Activated CD8-positive, alpha-beta T cell treated with anti-CD3 and anti-CD28 coated beads for 36 hours (primary cell): ENCODE measurements around the gene NPTN. TPM values are rescaled to one million over a fixed set of nuclear protein-coding genes. Genes with fewer than 3 reads are reported as not detected.
A peak's percentile ranks its signal among the peaks of the same experiment; 100 is the strongest.
"Not testable (repeated sequence)": the region's sequence is repeated elsewhere in the genome, so short reads cannot be mapped to it uniquely, and the experiment has no call there.

Source experiments
- ATAC-seq: fragments of 200-7000 bp; cut with Tn5 transposase; one replicate; pipeline ENCODE4 v1.10.0; 2021; ENCODE audit warnings: mild to moderate bottlenecking, moderate library complexity
- CTCF ChIA-PET: fragments of 350-600 bp; sonication (Branson Sonifier 250); formaldehyde crosslinking; loops from one replicate; lab custom pipeline; 2021; ENCODE audit warnings: antibody characterized with exemption; lab: Charles Lee
- POLR2A ChIA-PET: fragments of 350-600 bp; sonication (Branson Sonifier 250); formaldehyde crosslinking; loops from one replicate; lab custom pipeline; 2021; ENCODE audit warnings: antibody characterized with exemption; lab: Charles Lee
- DNase-seq: peaks from one replicate; pipeline ENCODE4 v3.0.0-alpha.2; 2020
- H3K27ac Mint-ChIP-seq: one replicate; pipeline ENCODE4 v1.8.0; 2021; ENCODE audit warnings: mild to moderate bottlenecking, mixed read lengths
- H3K27me3 Mint-ChIP-seq: one replicate; pipeline ENCODE4 v1.8.0; 2021; ENCODE audit warnings: mixed read lengths
- H3K36me3 Mint-ChIP-seq: one replicate; pipeline ENCODE4 v1.8.0; 2021; ENCODE audit warnings: low read depth, mixed read lengths
- H3K4me1 Mint-ChIP-seq: one replicate; pipeline ENCODE4 v1.8.0; 2021; ENCODE audit warnings: low read depth, mixed read lengths
- H3K4me3 Mint-ChIP-seq: one replicate; pipeline ENCODE4 v1.8.0; 2021; ENCODE audit warnings: mild to moderate bottlenecking, moderate library complexity, mixed read lengths
- H3K9me3 Mint-ChIP-seq: one replicate; pipeline ENCODE4 v1.8.0; 2021; ENCODE audit warnings: mixed read lengths
- intact Hi-C: fragments of 100-400 bp; cut with micrococcal nuclease; formaldehyde crosslinking; loops from one replicate; pipeline ENCODE4 v1.10.0; 2022
- total RNA-seq, 2 experiments: library from RNA; stranded (reverse); gene quantifications; one replicate each; pipeline ENCODE4 v1.2.3, GENCODE V29; 2021
- TF ChIP-seq, protein P1 (sequence below): fragments of 200-600 bp; IDR thresholded peaks from one replicate; pipeline ENCODE4 v1.8.0; 2022; ENCODE audit warnings: antibody characterized with exemption, mild to moderate bottlenecking

The NPTN gene
- total RNA-seq, 2 experiments from 2014 or later = 27.4 to 33.6 TPM

DNA sequence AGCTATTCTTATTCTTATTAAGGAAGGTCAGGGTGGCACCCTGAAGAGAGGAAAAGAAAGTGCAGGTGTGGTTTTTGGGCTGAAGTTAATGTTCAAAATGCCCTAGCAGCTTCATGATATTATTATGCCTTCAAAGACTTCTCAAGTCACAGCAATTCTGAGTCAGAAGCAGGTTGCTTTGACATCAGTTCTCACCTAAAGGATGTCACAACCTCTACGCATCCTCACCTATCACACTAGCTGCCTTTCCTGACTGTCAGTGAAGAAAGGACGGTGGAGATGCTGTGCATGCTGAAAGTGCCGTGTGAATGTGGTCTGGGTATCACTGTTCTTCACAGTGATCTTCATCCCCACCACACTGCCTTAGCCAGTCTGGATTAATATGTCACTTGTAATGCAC, 49.6 kb downstream of the NPTN start:
- no peak for ATAC-seq
- POLR2A ChIA-PET = interaction anchor here (0.7 kb wide), 1 partner anchor 12 kb away, joined by 3 read pairs; no protein-coding TSS in a partner anchor

DNA sequence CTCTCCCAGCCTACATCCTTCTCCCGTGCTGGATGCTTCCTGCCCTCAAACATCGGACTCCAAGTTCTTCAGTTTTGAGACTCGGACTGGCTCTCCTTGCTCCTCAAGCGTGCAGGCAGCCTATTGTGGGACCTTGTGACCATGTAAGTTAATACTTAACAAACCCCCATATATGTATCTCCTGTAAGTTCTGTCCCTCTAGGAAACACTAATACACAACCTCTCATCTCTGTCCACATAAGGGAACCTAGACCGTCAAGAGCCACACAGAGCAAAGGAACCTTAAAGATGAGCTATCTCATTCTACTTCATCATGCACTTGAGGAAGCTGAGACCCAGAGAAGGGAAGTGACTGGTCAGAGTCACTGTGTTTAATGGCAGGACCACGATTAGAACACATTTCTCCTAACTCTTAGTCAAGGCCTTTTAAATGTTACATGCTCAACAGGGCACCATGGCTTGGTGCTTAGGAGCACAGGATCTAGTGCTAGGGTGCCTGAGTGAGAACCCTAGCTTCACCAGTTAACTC, 50.3 kb downstream of the NPTN start:
- no peaks in the 10 kb centered on the region for H3K9me3 Mint-ChIP-seq
- no peaks in the 10 kb centered on the region for H3K27me3 Mint-ChIP-seq
- POLR2A ChIA-PET = interaction anchor here (0.7 kb wide), 1 partner anchor 12 kb away, joined by 3 read pairs; no protein-coding TSS in a partner anchor
- no peak overlapping the region for H3K4me3 Mint-ChIP-seq
- H3K36me3 Mint-ChIP-seq = peaks cover 31% of the 10 kb centered on the region
- H3K4me1 Mint-ChIP-seq = peaks cover 8% of the 10 kb centered on the region
- DNase-seq = no peak
- intact Hi-C loops = no loop called here
- H3K27ac Mint-ChIP-seq = no peak overlapping the region
- no peak for ATAC-seq
- CTCF ChIA-PET = interaction anchor here (1.0 to 1.2 kb wide), 2 partner anchors 94 to 122 kb away, joined by 4 read pairs; no protein-coding TSS in a partner anchor
- TF ChIP-seq, protein P1, sequence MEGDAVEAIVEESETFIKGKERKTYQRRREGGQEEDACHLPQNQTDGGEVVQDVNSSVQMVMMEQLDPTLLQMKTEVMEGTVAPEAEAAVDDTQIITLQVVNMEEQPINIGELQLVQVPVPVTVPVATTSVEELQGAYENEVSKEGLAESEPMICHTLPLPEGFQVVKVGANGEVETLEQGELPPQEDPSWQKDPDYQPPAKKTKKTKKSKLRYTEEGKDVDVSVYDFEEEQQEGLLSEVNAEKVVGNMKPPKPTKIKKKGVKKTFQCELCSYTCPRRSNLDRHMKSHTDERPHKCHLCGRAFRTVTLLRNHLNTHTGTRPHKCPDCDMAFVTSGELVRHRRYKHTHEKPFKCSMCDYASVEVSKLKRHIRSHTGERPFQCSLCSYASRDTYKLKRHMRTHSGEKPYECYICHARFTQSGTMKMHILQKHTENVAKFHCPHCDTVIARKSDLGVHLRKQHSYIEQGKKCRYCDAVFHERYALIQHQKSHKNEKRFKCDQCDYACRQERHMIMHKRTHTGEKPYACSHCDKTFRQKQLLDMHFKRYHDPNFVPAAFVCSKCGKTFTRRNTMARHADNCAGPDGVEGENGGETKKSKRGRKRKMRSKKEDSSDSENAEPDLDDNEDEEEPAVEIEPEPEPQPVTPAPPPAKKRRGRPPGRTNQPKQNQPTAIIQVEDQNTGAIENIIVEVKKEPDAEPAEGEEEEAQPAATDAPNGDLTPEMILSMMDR = no peak

More for the DNA sequence above, 49.6 kb downstream of the NPTN start:
- TF ChIP-seq, protein P1 = no peak
- Mint-ChIP-seq H3K4me3 (no peak overlapping the region), H3K27me3 (no peaks in the 10 kb centered on the region), H3K36me3 (peaks cover 31% of the 10 kb centered on the region), H3K27ac (no peak overlapping the region), H3K4me1 (peaks cover 8% of the 10 kb centered on the region), H3K9me3 (no peaks in the 10 kb centered on the region)
- CTCF ChIA-PET = interaction anchor here (1.0 to 1.2 kb wide), 2 partner anchors 94 to 121 kb away, joined by 4 read pairs; no protein-coding TSS in a partner anchor
- intact Hi-C loops = no loop called here
- DNase-seq = no peak

DNA sequence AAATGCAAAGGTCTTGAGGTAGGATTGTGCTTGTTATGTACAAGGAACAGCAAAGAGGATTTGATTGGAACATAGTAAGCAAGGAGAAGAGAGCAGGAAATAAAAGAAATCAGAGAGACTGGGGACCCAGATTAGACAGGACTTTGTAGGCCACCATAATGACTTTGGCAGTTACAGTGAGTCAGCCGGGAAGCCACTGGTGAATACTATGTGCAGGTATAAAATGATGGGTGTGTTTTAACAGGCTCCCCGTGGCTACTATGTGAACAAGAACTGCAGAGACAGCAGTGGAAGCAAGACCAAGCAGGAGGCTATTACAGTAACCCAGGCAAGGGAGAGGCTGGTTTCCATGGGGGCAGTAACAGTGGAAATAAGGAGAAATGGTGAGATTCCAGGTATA, 55.2 kb downstream of the NPTN start:
- no peaks in the 10 kb centered on the region for H3K9me3 Mint-ChIP-seq
- H3K27ac Mint-ChIP-seq = no peak overlapping the region
- CTCF ChIA-PET = no interaction called here
- DNase-seq (no peak), ATAC-seq (no peak)
- TF ChIP-seq, protein P1 = no peak
- POLR2A ChIA-PET = no interaction called here
- H3K4me3 Mint-ChIP-seq = no peak overlapping the region
- H3K4me1 Mint-ChIP-seq = no peaks in the 10 kb centered on the region
- intact Hi-C loops = no loop called here
- peaks cover 11% of the 10 kb centered on the region for H3K36me3 Mint-ChIP-seq
- H3K27me3 Mint-ChIP-seq = no peaks in the 10 kb centered on the region

DNA sequence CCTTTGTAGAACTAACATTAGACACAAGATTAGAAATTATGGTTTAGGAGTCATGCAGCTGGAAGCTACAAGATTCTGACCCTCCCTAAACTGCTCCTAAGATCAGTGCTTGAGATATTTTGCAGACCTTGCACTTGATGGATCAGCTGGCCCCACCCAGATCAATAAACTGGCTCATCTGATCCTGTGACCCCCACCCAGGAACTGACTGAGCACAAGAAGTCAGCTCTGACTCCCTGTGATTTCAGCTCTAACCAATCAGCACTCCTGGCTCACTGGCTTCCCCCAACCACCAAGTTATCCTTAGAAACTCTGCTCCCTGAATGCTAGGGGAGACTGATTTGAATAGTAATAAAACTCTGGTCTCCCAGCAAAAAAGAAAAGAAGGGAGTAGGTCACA, 55.6 kb downstream of the NPTN start:
- CTCF ChIA-PET, intact Hi-C loops: not testable (repeated sequence)

DNA sequence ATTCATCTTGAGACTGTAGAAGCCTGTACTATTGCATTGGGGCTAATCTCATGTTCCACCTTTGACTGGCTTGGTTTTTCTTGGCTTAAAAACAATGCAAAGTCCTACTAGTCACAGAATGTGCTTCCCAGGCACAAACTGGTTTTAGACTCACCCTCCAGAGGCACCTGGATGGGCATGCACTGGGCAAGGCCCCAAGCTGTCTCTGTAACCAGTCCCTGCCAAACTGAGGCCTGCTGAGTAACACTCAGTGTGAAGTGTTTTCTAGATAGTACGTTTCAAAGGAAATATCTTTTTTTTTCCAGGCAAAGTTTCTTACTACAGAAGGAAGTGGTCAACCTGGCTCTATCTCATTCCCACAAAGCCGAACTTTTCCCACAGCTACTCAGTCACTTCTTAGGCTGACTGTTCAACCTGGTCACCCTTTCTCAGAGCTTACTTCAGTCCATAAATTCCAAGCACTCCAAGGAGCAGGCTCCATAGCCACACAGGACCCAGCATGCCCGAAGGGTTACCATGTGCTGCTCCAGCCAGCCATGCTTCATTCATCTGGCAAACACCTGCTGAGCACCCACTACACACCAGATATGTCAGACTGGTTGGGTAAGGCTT, 57.4 kb downstream of the NPTN start:
- TF ChIP-seq, protein P1 = no peak
- ChIA-PET POLR2A (no interaction called here), CTCF (no interaction called here)
- H3K27me3 Mint-ChIP-seq = no peaks in the 10 kb centered on the region
- intact Hi-C loops = no loop called here
- no peaks in the 10 kb centered on the region for H3K4me1 Mint-ChIP-seq
- H3K27ac Mint-ChIP-seq = peak overlapping the region; percentile 14
- H3K36me3 Mint-ChIP-seq = peaks cover 9% of the 10 kb centered on the region
- DNase-seq (no peak), ATAC-seq (no peak)
- H3K4me3 Mint-ChIP-seq = no peak overlapping the region
- H3K9me3 Mint-ChIP-seq = no peaks in the 10 kb centered on the region

More for the DNA sequence above, 55.6 kb downstream of the NPTN start:
- ATAC-seq, H3K4me3 Mint-ChIP-seq, H3K36me3 Mint-ChIP-seq, H3K27me3 Mint-ChIP-seq, DNase-seq, H3K27ac Mint-ChIP-seq, H3K9me3 Mint-ChIP-seq, H3K4me1 Mint-ChIP-seq, POLR2A ChIA-PET: not testable (repeated sequence)
